ENCODE results near the gene SUMF1.

The SUMF1 gene

DNA sequence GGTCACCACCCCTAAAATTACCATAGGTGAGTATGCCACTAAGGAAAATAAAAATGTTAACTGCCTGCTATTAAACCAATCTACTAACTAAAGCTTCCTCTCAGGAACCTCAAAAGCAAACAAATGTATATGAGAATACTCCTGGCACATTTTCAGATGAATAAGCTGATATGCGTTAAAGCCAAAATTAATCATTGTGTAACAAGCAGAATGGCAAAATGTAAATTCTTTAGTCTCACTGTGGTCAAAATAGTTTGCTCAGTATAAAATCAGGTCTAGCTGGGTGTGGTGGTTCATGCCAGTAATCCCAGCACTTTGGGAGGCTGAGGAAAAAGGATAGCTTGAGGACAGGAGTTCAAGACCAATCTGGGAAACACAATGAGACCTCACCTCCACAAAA, 53.6 kb downstream of the SUMF1 start:
- DNase-seq (ENCODE audit: low spot score) = no peak

- DNase-seq (ENCODE audit: low spot score) = no peak
Measured at GRCh38 chr3:4411833-4412232, 55.2 kb downstream of the SUMF1 start.

- DNase-seq (ENCODE audit: low spot score) = no peak
Measured at GRCh38 chr3:4411236-4411635, 55.8 kb downstream of the SUMF1 start.

DNA sequence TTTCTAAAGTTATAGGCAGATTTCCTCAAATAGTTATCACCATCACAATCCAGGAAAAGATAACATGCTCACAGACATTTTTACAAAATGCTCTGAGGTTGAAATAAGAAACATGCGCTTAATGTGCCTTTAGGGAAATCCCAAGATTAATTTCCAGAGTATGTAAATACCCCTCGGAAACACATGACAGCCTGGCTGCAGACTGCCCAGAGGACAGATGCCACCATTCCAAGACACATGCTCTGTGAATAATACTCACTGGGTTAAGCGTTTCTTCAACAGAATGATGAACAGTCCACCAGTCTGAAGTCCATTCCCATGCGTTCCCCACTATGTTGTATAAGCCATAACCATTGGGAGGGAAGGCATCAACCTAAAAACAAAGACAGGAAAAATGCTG, 56.5 kb downstream of the SUMF1 start:
- no peak for DNase-seq (ENCODE audit: low spot score)

- DNase-seq (ENCODE audit: low spot score) = no peak
Measured at GRCh38 chr3:4409971-4410573, 57.0 kb downstream of the SUMF1 start.

DNA sequence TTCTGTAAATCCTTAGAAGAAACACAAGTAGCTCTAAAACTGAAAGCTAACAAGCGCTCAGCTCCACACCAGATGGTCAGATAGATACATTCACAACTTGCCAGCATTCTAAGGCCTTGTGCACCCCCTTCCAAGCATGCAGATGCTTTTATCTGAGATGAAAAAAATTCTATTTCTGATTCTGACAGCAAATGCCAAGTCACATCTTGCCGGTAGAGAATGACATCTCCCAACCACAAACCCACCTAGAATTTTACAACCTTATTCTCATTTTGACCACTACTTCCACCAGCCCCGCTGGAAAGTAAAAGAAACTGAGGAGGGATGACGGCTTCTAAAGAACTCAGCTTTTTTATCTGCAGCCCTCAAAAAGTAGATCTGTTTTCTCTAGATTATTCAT, 57.7 kb downstream of the SUMF1 start:
- DNase-seq (ENCODE audit: low spot score) = peak; percentile 17

DNA sequence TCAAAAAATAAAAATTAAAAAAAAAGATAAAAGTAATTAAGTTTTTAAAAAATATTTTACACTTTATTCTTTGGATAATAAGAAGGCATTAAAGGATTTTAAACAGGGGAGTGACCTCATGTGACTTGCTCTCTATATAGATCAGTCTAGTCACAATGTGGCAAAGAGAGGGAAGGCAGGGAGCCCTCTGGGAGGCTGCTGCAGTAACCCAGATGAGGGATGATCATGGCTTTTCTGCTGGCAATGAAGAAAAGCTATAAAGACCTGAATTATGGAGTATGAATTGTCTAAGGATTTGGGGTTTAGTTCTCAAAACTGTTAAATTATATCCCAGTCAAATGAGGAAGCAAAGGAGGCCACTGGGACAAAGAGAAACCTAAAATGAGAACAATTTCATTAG, 58.1 kb downstream of the SUMF1 start:
- no peak for DNase-seq (ENCODE audit: low spot score)

DNA sequence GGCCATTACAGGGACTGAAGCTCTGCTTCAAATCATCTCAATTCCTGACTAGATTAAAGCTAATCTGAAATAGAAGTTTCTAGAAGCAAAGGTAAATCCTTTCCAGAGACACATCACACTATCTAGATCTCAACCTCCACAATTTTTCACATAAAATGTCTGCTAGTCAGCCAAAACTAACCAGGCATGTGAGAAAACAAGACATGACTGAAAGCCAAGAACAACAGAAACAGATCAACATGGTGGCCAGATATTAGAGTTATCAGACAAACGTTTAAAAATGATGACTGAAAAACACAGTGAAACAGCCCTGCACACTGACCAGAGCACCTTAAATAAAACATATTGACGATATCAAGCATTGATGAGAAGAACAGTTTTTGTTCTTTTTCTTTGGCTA, 59.1 kb downstream of the SUMF1 start:
- no peak for DNase-seq (ENCODE audit: low spot score)

GRCh38 chr3:4406746-4407568, 60.1 kb downstream of the SUMF1 start:
- no peak for DNase-seq (ENCODE audit: low spot score)

DNA sequence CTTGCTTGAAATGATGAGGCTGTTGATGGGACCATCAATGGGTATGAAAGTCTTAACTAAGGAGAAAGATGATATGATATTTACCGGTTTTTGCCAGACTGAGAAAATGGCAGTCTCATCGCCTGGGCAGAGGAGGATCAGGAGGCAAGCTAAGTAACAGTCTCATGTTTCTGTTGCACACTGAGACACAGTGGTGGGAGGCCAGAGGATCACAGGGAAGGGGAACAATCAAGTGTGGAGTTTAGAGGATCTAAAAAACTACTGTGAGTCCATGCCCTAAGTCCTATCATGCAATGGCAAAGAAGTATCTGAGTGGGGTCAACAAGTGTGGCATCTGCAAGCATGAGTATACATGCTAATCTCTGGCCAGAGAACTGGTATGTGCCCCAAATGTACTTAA, 62.2 kb downstream of the SUMF1 start:
- no peak for DNase-seq (ENCODE audit: low spot score)

DNA sequence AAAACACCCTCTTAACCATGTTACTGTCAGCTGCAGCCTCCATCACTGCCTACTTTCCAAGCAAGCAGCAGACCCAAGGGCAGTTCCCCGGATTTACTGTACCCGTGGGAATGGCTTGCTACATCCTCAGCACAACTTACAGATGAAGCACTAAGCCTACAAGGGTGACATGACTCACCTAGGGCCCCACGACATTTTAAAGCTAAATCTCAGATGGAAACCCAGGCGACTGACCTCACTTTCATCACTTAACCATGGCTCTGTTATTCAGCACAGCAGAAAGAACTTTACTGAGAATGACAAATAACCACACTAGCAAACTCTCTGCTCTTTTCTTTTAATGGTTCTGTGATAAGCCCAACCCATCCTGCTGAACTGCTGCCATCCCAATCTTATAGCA, 65.6 kb downstream of the SUMF1 start:
- no peak for DNase-seq (ENCODE audit: low spot score)

GRCh38 chr3:4399476-4399875, 67.6 kb downstream of the SUMF1 start:
- no peak for DNase-seq (ENCODE audit: low spot score)

- DNase-seq (ENCODE audit: low spot score) = no peak
Measured at GRCh38 chr3:4398941-4399245, 68.2 kb downstream of the SUMF1 start.

DNA sequence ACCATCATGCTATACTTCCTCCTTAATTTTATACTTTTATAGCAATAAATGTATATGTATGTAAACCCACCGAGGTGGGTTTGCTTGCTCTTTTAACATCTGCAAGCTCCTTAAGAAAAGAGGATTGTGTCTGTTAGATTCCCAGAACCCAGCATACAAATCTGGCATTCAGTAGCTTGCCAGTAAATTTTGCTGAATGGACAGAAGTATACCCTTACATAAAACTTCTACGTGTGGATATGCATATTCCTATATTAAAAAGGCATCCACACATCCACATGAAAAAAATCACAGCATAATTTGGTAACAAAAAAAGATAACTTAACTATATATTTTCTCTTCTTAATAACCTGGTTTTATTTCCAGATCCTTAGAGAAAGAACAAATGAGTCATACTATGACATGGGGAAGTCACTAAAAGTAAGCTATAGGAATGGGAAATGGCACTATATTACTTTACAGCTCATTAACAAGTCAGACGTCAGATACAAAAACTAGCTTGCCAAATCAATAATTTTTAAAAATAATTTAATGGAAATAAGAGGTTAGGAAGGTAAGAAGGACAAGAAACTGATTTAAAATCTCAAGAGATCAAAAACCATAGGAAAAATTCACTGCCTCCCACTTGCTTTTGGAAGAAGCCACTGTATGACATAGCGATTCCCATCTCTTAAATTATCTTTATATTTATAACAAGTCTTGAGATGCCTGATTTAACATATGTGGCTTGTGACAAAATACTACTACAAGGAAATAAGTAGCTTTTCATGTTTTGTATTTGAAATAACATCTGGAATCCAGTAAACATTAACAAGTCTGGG, 68.7 kb downstream of the SUMF1 start:
- DNase-seq (ENCODE audit: low spot score) = no peak

DNA sequence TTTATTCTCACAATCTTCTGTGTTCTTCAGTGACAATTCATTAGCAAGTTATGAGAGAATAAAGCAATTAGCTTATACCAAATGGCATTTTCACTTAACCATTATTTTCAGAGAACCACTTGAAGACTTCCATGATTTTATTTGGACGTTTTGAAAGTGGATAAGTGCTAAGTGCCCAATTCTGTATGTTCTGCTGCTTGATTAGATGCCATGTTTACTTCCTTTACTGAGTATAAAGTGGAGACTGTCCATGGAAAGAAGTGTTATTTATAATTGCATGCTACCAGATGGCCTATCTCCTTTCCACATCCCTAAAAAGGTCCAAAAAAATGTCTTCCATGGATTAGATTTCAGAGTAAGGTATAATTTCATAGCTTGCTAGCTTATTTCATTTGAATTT, 69.6 kb downstream of the SUMF1 start:
- no peak for DNase-seq (ENCODE audit: low spot score)

DNA sequence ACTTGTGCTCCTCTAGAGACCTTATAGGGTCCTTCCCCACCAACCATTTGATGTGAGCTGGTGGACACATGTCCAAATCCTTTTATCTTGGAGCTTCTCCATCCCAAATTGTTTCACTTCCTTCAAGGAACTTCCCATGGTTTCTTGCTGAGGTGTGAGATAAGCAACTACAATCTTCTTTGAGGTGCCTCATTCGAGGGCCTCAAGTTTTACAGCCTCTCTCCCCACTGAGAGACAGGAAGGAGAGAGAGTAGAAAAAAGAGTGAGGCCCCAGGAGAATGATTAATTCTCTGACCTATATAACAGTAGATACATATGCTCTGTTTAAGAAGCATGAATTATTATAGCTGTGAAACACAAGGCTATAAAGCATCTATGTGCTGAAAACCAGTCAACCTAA, 70.5 kb downstream of the SUMF1 start:
- no peak for DNase-seq (ENCODE audit: low spot score)

DNA sequence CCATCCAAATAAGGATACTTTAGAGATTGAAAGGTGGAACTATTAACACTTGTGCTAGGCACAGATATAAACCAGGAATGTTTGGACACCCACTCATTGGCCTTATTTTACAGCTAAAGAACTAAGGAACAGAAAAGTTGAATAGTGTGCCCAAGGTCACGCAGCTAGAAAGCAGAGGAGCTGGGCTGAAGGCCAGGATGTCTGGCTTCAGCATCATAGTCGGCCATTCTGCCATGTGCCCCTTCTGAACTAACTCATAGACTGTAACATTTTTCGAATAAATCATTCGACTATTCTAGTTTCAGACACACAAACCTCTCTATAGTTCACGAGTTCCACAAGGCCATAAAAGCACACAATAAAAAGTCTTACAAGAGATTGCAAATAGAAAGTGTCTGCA, 71.1 kb downstream of the SUMF1 start:
- DNase-seq (ENCODE audit: low spot score) = no peak

DNA sequence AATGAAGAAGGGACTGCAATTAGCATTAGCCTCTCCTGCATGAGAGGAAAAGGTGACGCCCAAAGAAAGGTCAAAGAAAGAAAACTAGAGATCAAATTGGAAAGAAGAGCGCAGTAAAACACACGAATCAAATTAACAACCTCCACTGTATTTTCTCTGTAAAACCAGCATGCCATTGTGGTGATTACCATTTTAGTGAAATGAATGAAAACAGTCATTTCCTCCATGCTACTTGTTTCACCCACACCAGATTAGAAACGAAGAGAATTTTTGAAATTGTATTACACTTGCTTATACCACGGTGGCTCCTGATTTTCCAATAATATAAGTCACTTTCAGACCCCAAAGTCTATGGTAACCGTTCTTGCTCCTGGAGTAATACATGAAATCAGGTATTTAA, 71.6 kb downstream of the SUMF1 start:
- no peak for DNase-seq (ENCODE audit: low spot score)

GRCh38 chr3:4394567-4394966, 72.5 kb downstream of the SUMF1 start:
- DNase-seq (ENCODE audit: low spot score) = no peak

DNA sequence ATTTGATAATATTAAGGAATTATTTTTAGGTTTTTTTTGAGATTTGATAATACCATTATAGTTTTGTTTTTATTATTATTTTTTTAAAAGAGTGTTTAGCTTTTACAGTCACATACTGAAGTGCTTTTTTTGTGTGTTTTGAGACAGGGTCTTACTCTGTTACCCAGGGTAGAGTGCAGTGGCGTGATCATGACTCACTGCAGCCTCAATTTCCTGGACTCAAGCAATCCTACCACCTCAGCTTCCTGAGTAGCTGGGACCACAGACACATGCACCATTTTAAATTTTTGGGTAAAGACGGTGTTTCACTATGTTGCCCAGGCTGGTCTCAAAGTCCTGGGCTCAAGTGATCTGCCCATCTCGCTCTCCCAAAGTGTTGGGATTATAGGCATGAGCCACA, 73.0 kb downstream of the SUMF1 start:
- DNase-seq (ENCODE audit: low spot score) = no peak

GRCh38 chr3:4392992-4393391, 74.1 kb downstream of the SUMF1 start:
- no peak for DNase-seq (ENCODE audit: low spot score)

DNA sequence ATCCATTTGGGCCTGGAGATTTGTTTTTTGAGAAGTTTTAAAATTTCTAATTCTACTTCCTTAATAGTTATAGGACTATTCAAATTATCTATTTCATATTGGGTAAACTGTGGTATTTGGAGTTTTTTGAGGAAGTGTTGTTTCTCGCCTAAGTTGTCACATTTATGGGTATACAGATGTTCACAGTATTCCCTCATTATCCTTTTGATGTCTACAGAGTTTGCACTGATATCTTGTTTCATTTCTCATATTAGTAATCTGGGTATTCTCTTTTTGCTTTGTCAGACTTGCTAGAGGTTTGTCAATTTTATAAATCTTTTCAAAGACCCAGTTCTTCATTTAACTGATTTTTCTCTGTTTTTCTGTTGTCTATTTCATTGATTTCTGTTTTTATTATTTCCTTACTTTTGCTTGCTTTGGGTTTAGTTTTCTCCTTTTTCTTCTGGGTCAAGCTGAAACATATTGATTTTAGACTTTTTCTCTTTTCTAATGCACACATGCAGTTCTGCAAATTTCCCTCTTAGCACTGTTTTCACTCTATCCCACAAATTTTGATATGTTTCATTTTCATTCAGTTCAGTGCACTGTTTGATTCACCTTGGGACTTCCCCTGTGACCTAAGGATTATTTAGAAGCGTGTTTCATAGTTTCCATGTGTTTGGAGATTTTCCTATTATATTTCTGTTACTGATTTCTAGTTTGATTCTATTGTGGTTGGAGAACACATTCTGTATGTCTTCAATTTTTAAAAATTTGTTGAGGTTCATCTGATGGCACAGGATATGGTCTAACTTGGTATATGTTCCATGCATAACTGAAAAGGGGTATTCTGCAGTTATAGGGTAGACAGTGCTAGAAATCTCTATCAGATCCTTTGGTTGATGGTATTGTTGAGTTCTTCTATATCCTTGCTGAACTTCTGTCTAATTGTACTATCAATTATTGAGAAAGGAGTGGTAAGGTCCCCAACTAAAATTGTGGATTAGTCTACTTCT, 79.6 kb downstream of the SUMF1 start:
- no peak for DNase-seq (ENCODE audit: low spot score)
